Measurements from ENCODE around the gene THSD4. TPM values are rescaled to one million over a fixed set of nuclear protein-coding genes. Genes with fewer than 3 reads are reported as not detected.

The THSD4 gene
- total RNA-seq, 2 experiments from 2014 or later: not detected

DNA sequence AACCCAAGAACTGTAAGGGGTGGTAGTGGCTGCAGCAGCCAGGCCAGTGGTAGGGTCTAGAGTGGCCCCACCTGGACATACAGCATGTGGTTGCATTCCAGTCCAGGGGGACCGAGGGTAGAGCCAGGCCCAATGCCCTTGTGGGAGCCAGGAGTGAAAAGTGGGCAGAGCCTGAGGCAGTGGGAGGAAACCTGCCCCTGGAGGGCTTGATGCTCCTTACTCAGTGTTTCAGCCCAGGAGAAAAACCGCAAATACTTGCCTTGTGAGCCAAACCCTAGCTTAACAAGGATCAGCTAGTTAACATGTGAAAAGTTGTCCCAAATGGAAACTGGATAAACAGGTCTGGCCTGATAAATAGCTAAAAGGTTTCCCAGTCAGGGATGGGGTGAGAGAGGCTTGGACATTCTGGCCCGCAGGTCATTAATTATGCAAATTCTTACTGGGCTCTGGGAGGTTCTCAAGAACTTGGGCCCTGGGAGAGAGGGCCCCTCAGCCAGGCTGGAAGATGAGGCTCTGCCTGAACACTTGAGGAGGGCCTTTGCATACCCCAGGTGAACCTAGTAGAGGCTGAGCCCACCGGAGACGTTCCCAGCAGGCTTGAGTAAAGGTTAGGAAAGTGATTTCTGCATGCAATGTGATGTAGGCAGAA lies 222.1 kb downstream of the THSD4 start:
- POLR2A ChIA-PET: no interaction called here
- intact Hi-C loops (cut with DNase I, micrococcal nuclease): no loop called here

GRCh38 chr15:71338265-71338664 lies 223.0 kb downstream of the THSD4 start:
- no peaks in the 10 kb centered on the region for H3K27me3 ChIP-seq (ENCODE audit: control insufficient read depth in 1 of 2, insufficient read depth in 2 of 2, low read length in 2 of 2)
- no peaks in the 10 kb centered on the region for H3K4me1 ChIP-seq (ENCODE audit: insufficient read depth, low read length)
- no peak overlapping the region for H3K4me3 Mint-ChIP-seq
- H3K9me3 ChIP-seq (ENCODE audit: control insufficient read depth in 1 of 2, insufficient read depth in 1 of 2, low read length in 2 of 2): peaks cover 0 to 5% of the 10 kb centered on the region in 2 experiments
- POLR2A ChIA-PET: no interaction called here
- no peaks in the 10 kb centered on the region for H3K9me3 Mint-ChIP-seq
- H3K27ac ChIP-seq (ENCODE audit: low read depth in 1 of 2, low read length in 2 of 2): no peak overlapping the region
- DNase-seq: no peak
- H3K36me3 ChIP-seq (ENCODE audit: insufficient read depth, low read length): no peaks in the 10 kb centered on the region
- no peaks in the 10 kb centered on the region for H3K4me1 Mint-ChIP-seq (ENCODE audit: low read depth)
- H3K27ac Mint-ChIP-seq: no peak overlapping the region
- H3K36me3 Mint-ChIP-seq (ENCODE audit: low read depth): no peaks in the 10 kb centered on the region
- TF ChIP-seq CTCF (IDR thresholded peaks at IDR 0.05): no peak
- CTCF ChIA-PET: no interaction called here
- no peak overlapping the region for H3K4me3 ChIP-seq (ENCODE audit: low read length)
- no peak for ATAC-seq (ENCODE audit: poor library complexity)
- intact Hi-C loops (cut with DNase I, micrococcal nuclease): no loop called here
- H3K27me3 Mint-ChIP-seq: peaks cover 8% of the 10 kb centered on the region

More for the DNA sequence above, 222.1 kb downstream of the THSD4 start:
- H3K9me3 Mint-ChIP-seq: no peaks in the 10 kb centered on the region
- no peak overlapping the region for H3K4me3 Mint-ChIP-seq
- ATAC-seq (ENCODE audit: poor library complexity) (no peak), DNase-seq (no peak)
- no peak overlapping the region for H3K27ac Mint-ChIP-seq
- H3K36me3 ChIP-seq (ENCODE audit: insufficient read depth, low read length): no peaks in the 10 kb centered on the region
- H3K27me3 ChIP-seq (ENCODE audit: control insufficient read depth in 1 of 2, insufficient read depth in 2 of 2, low read length in 2 of 2): no peaks in the 10 kb centered on the region
- no peaks in the 10 kb centered on the region for H3K36me3 Mint-ChIP-seq (ENCODE audit: low read depth)
- no peak overlapping the region for H3K4me3 ChIP-seq (ENCODE audit: low read length)
- peaks cover 0 to 2% of the 10 kb centered on the region in 2 experiments for H3K9me3 ChIP-seq (ENCODE audit: control insufficient read depth in 1 of 2, insufficient read depth in 1 of 2, low read length in 2 of 2)
- no peaks in the 10 kb centered on the region for H3K4me1 Mint-ChIP-seq (ENCODE audit: low read depth)
- no peaks in the 10 kb centered on the region for H3K4me1 ChIP-seq (ENCODE audit: insufficient read depth, low read length)
- TF ChIP-seq CTCF (IDR thresholded peaks at IDR 0.05): no peak
- H3K27me3 Mint-ChIP-seq: peaks cover 8% of the 10 kb centered on the region
- H3K27ac ChIP-seq (ENCODE audit: low read depth in 1 of 2, low read length in 2 of 2): no peak overlapping the region
- CTCF ChIA-PET: no interaction called here

DNA sequence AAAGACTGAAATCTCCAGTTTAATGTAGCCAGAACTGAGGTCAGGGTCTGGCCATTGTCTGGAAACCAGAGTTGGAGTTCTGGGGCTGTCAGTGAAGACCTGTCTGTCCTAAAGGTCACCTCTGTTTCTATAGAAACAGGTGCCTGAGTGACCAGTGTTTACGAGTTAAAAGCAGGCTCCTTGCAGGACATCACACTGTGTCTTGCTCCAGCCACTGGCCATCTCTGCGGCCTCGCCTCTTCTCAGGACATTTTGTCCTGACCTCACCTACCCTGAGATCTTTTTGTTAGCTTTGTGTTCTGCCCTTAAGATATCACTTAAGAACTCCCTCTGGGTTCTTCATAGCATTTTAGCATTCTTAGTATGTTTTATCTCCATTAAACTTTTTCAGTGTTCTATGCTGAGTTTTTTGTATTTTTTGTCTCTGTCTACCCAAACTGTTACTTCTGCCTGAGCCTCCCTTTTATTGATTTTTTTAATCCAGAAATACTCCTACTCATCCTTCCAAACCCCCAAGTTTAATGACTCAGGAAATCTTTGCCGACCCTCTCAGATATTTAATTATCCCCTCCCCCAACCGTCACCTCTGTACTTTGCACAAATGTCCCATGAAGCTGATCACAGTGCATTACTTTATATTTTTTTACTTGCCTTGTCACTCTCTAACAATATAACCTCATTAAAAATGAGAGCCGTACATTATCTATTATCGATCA lies 223.7 kb downstream of the THSD4 start:
- Mint-ChIP-seq H3K27me3 (peaks cover 8% of the 10 kb centered on the region), H3K36me3 (ENCODE audit: low read depth) (no peaks in the 10 kb centered on the region), H3K4me1 (ENCODE audit: low read depth) (no peaks in the 10 kb centered on the region), H3K27ac (no peak overlapping the region), H3K4me3 (no peak overlapping the region), H3K9me3 (no peaks in the 10 kb centered on the region)
- CTCF ChIA-PET: no interaction called here
- POLR2A ChIA-PET: no interaction called here
- H3K27ac ChIP-seq (ENCODE audit: low read depth in 1 of 2, low read length in 2 of 2): no peak overlapping the region
- no peak for TF ChIP-seq CTCF (IDR thresholded peaks at IDR 0.05)
- no peak for ATAC-seq (ENCODE audit: poor library complexity)
- H3K4me1 ChIP-seq (ENCODE audit: insufficient read depth, low read length): no peaks in the 10 kb centered on the region
- peaks cover 0 to 2% of the 10 kb centered on the region in 2 experiments for H3K27me3 ChIP-seq (ENCODE audit: control insufficient read depth in 1 of 2, insufficient read depth in 2 of 2, low read length in 2 of 2)
- peaks cover 0 to 5% of the 10 kb centered on the region in 2 experiments for H3K9me3 ChIP-seq (ENCODE audit: control insufficient read depth in 1 of 2, insufficient read depth in 1 of 2, low read length in 2 of 2)
- H3K36me3 ChIP-seq (ENCODE audit: insufficient read depth, low read length): no peaks in the 10 kb centered on the region
- intact Hi-C loops (cut with DNase I, micrococcal nuclease): no loop called here
- no peak for DNase-seq
- H3K4me3 ChIP-seq (ENCODE audit: low read length): no peak overlapping the region

All from CD4-positive, alpha-beta T cell (primary cell).